ENCODE results near the gene NKX2-4. TPM values are rescaled to one million over a fixed set of nuclear protein-coding genes. Genes with fewer than 3 reads are reported as not detected.

NKX2-4 gene
- total RNA-seq, 2 donors from 2014 or later: not detected

- no peaks in the 10 kb centered on the region for H3K4me1 ChIP-seq (ENCODE audit: control insufficient read depth in 1 of 2, low read depth in 2 of 2)
- H3K9me3 ChIP-seq: no peaks in the 10 kb centered on the region
- peaks cover 41% of the 10 kb centered on the region for H3K36me3 ChIP-seq
- no peak for TF ChIP-seq CTCF (IDR thresholded peaks at IDR 0.05)
- ATAC-seq (ENCODE audit: insufficient number of reproducible peaks, low FRiP score, low read depth) (no peak), DNase-seq (ENCODE audit: low spot score) (no peak)
- H3K4me3 ChIP-seq: no peak overlapping the region
- no peak overlapping the region for H3K27ac ChIP-seq
- H3K27me3 ChIP-seq (replicated peaks; ENCODE audit: insufficient read depth): no peaks in the 10 kb centered on the region
Observed at GRCh38 chr20:21364413-21364812, 32.9 kb downstream of the NKX2-4 start.

- H3K9me3 ChIP-seq: no peaks in the 10 kb centered on the region
- ATAC-seq (ENCODE audit: insufficient number of reproducible peaks, low FRiP score, low read depth) (no peak), DNase-seq (ENCODE audit: low spot score) (no peak)
- H3K27me3 ChIP-seq (replicated peaks; ENCODE audit: insufficient read depth): no peaks in the 10 kb centered on the region
- H3K27ac ChIP-seq: no peak overlapping the region
- H3K4me1 ChIP-seq (ENCODE audit: control insufficient read depth in 1 of 2, low read depth in 2 of 2): no peaks in the 10 kb centered on the region
- TF ChIP-seq CTCF (IDR thresholded peaks at IDR 0.05): no peak
- peaks cover 53% of the 10 kb centered on the region for H3K36me3 ChIP-seq
- H3K4me3 ChIP-seq: no peak overlapping the region
Observed at GRCh38 chr20:21361266-21361665, 36.1 kb downstream of the NKX2-4 start.

GRCh38 chr20:21360705-21361104, 36.6 kb downstream of the NKX2-4 start:
- H3K9me3 ChIP-seq: no peaks in the 10 kb centered on the region
- no peak overlapping the region for H3K27ac ChIP-seq
- no peak for ATAC-seq (ENCODE audit: insufficient number of reproducible peaks, low FRiP score, low read depth)
- no peaks in the 10 kb centered on the region for H3K27me3 ChIP-seq (replicated peaks; ENCODE audit: insufficient read depth)
- no peak overlapping the region for H3K4me3 ChIP-seq
- no peaks in the 10 kb centered on the region for H3K4me1 ChIP-seq (ENCODE audit: control insufficient read depth in 1 of 2, low read depth in 2 of 2)
- no peak for TF ChIP-seq CTCF (IDR thresholded peaks at IDR 0.05)
- DNase-seq (ENCODE audit: low spot score): no peak
- H3K36me3 ChIP-seq: peaks cover 56% of the 10 kb centered on the region

- no peaks in the 10 kb centered on the region for H3K9me3 ChIP-seq
- H3K4me1 ChIP-seq (ENCODE audit: control insufficient read depth in 1 of 2, low read depth in 2 of 2): no peaks in the 10 kb centered on the region
- ATAC-seq (ENCODE audit: insufficient number of reproducible peaks, low FRiP score, low read depth) (no peak), DNase-seq (ENCODE audit: low spot score) (no peak)
- H3K36me3 ChIP-seq: peaks cover 50% of the 10 kb centered on the region
- TF ChIP-seq CTCF (IDR thresholded peaks at IDR 0.05): no peak
- no peak overlapping the region for H3K27ac ChIP-seq
- H3K4me3 ChIP-seq: no peak overlapping the region
- H3K27me3 ChIP-seq (replicated peaks; ENCODE audit: insufficient read depth): no peaks in the 10 kb centered on the region
Observed at GRCh38 chr20:21358737-21359136, 38.6 kb downstream of the NKX2-4 start.

GRCh38 chr20:21357844-21358243, 39.5 kb downstream of the NKX2-4 start:
- no peak overlapping the region for H3K27ac ChIP-seq
- H3K4me3 ChIP-seq: no peak overlapping the region
- no peaks in the 10 kb centered on the region for H3K9me3 ChIP-seq
- H3K4me1 ChIP-seq (ENCODE audit: control insufficient read depth in 1 of 2, low read depth in 2 of 2): no peaks in the 10 kb centered on the region
- TF ChIP-seq CTCF (IDR thresholded peaks at IDR 0.05): no peak
- ATAC-seq (ENCODE audit: insufficient number of reproducible peaks, low FRiP score, low read depth) (no peak), DNase-seq (ENCODE audit: low spot score) (no peak)
- peaks cover 45% of the 10 kb centered on the region for H3K36me3 ChIP-seq
- no peaks in the 10 kb centered on the region for H3K27me3 ChIP-seq (replicated peaks; ENCODE audit: insufficient read depth)
